Peyer's patch (tissue), 4 donors: ENCODE measurements around the gene CENPVL1. TPM values are rescaled to one million over a fixed set of nuclear protein-coding genes. Genes with fewer than 3 reads are reported as not detected.

Experiments
- DNase-seq, 3 donors: peaks; one replicate each; pipeline ENCODE4 v3.0.0-alpha.2; 2017 to 2019
- H3K27ac ChIP-seq, 4 donors: fragments of 200-600 bp; sonication (generic); one replicate each; pipeline ENCODE4 v1.5.1; 2016 to 2019
- H3K27me3 ChIP-seq, 2 donors: fragments of 200-600 bp; sonication (generic); one replicate each; pipeline ENCODE4 v1.5.1; 2019
- H3K36me3 ChIP-seq, 3 donors: fragments of 200-600 bp; sonication (generic); one replicate each; pipeline ENCODE4 v1.5.1; 2016 to 2019
- H3K4me1 ChIP-seq, 4 donors: fragments of 200-600 bp; sonication (generic); one replicate each; pipeline ENCODE4 v1.5.1; 2016 to 2019
- H3K4me3 ChIP-seq, 4 donors: fragments of 200-600 bp; sonication (generic); 1 replicate in 3 of 4; 2 replicates in 1 of 4; pipeline ENCODE4 v1.5.1; 2016 to 2019; ENCODE audit warnings: mild to moderate bottlenecking in 1 of 4
- H3K9me3 ChIP-seq, 4 donors: fragments of 200-600 bp; sonication (generic); one replicate each; pipeline ENCODE4 v1.5.1; 2016 to 2019; ENCODE audit warnings: mild to moderate bottlenecking in 1 of 4
- POLR2A ChIP-seq, 2 donors: fragments of 450-650 bp; IDR thresholded peaks; one replicate each; pipeline ENCODE4 v1.5.1; 2017; ENCODE audit warnings: antibody characterized with exemption in 2 of 2, mild to moderate bottlenecking in 2 of 2, moderate library complexity in 2 of 2
- total RNA-seq, 4 donors: library from RNA; depleted of rRNA; stranded (reverse); fragments of >200 nt; gene quantifications; one replicate each; pipeline ENCODE4 v1.1.0, GENCODE V29; 2016
- TF ChIP-seq, protein P1 (sequence below), 6 experiments: fragments of 450-650 bp in 4 of 6; fragments of 200-600 bp in 2 of 6; sonication (generic) in 1 of 6; IDR thresholded peaks; one replicate each; pipeline ENCODE4 v1.5.1; 2017 to 2019; ENCODE audit warnings: antibody characterized with exemption in 6 of 6, mild to moderate bottlenecking in 3 of 6, moderate library complexity in 1 of 6

Gene CENPVL1
- total RNA-seq, 4 donors from 2014 or later, result not detected

DNA sequence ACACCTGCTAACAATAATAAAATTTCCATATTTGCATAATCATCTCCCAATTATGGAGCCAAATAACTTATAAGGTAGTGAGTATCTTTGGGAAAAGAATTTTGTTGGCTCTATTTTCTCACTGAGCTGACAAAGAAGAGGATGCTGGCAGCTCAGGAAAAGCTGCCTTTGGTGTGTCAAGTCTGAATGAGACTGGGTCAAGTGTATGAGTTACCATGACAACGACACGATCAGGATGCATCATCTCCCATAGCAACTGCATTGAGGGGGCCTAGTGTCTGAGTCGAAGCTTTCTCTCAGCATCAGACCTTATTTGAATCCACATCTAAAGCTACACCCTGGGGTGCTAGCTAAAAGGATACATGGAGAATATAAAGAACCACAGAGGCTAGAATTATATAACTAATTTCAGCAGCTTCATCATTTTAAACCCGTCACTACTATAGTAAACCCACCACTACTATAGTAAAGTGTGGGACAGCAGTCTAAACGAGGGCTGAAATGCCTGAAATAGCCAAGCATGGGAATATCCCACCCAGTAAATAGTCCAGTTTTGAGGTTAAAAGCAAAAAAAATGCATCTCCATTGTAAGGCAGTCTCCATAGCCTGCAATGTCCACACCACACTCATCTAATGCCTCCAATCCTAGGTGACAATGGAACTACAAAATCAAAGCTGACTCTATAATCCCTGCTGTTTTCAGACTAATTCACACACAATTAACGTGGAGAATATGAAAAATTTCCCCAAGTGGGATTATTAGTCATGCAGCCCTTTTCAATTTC is 48.9 kb downstream of the CENPVL1 start:
- H3K27ac ChIP-seq, result no peak overlapping the region
- TF ChIP-seq, protein P1, sequence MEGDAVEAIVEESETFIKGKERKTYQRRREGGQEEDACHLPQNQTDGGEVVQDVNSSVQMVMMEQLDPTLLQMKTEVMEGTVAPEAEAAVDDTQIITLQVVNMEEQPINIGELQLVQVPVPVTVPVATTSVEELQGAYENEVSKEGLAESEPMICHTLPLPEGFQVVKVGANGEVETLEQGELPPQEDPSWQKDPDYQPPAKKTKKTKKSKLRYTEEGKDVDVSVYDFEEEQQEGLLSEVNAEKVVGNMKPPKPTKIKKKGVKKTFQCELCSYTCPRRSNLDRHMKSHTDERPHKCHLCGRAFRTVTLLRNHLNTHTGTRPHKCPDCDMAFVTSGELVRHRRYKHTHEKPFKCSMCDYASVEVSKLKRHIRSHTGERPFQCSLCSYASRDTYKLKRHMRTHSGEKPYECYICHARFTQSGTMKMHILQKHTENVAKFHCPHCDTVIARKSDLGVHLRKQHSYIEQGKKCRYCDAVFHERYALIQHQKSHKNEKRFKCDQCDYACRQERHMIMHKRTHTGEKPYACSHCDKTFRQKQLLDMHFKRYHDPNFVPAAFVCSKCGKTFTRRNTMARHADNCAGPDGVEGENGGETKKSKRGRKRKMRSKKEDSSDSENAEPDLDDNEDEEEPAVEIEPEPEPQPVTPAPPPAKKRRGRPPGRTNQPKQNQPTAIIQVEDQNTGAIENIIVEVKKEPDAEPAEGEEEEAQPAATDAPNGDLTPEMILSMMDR (IDR thresholded peaks at IDR 0.05), result no peak
- TF ChIP-seq POLR2A (IDR thresholded peaks at IDR 0.05), result no peak
- no peaks in the 10 kb centered on the region for H3K36me3 ChIP-seq
- H3K4me3 ChIP-seq, result no peak overlapping the region
- no peak for DNase-seq
- H3K4me1 ChIP-seq, result no peaks in the 10 kb centered on the region
- no peaks in the 10 kb centered on the region for H3K9me3 ChIP-seq
- no peaks in the 10 kb centered on the region for H3K27me3 ChIP-seq

DNA sequence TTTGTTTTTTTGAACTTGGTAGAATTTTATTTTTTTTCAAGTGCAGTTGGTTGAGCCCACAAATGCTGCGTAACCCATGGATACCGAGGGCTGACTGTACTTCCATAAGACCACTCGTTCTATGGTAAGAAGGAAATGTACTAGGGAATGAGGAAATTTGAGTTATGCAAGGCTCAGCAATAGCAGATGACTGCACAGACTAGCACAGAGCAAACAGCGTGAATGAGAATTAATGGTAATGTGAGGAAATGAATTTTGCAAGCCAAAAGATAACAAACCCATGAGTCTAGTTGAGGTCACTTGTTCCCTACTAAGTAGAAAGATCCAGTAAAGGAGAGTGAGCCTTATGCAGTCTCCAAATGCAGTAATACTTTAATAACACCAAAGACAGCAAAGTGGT is 50.3 kb downstream of the CENPVL1 start:
- DNase-seq, result no peak
- Histone ChIP-seq H3K36me3 (no peaks in the 10 kb centered on the region), H3K4me1 (no peaks in the 10 kb centered on the region), H3K9me3 (no peaks in the 10 kb centered on the region), H3K4me3 (no peak overlapping the region), H3K27me3 (no peaks in the 10 kb centered on the region), H3K27ac (no peak overlapping the region)
- TF ChIP-seq, protein P1 (IDR thresholded peaks at IDR 0.05), result no peak
- no peak for TF ChIP-seq POLR2A (IDR thresholded peaks at IDR 0.05)

Other genes starting within 250 kb of the CENPVL1 start
- under 1 TPM in 1 of 4 donors, not detected in 3; 0.35 TPM for gene NUDT11, start 213.9 kb upstream of the CENPVL1 start, total RNA-seq
- not detected for gene CENPVL3, start 91.6 kb upstream of the CENPVL1 start, total RNA-seq
- not detected for gene CENPVL2, start 27.7 kb upstream of the CENPVL1 start, total RNA-seq
- 1 to 10 TPM; 1.0 to 5.0 (median 1.8) TPM for gene GSPT2, start 32.9 kb downstream of the CENPVL1 start, total RNA-seq
- gene MAGED1, start 183.1 kb downstream of the CENPVL1 start, total RNA-seq, result 10 to 100 TPM; 35.6 to 42.1 (median 36.9) TPM